GM12878 (cell line): ENCODE data around the gene CA10. TPM values are rescaled to one million over a fixed set of nuclear protein-coding genes. Genes with fewer than 3 reads are reported as not detected.

ENCODE experiments used
- ATAC-seq: fragments of 200-7000 bp; cut with Tn5 transposase; 3 replicates; pipeline ENCODE4 v1.9.1; 2020; ENCODE audit warnings: mild to moderate bottlenecking, moderate library complexity
- BruUV-seq: library from RNA; stranded (reverse); fragments of 400-500 nt; replicated peaks from 2 replicates; lab custom pipeline; 2021; lab: Mats Ljungman, UMichigan
- CTCF ChIA-PET: fragments of 300-600 bp; sonication (Branson Sonifier 250); formaldehyde crosslinking; extraction: SDS; loops from one replicate; lab custom pipeline; 2021; ENCODE audit warnings: inconsistent platforms; lab: Yijun Ruan, JAX
- POLR2A ChIA-PET: fragments of 350-600 bp; formaldehyde crosslinking; extraction: SDS; loops from one replicate; lab custom pipeline; 2021; ENCODE audit warnings: inconsistent platforms; lab: Charles Lee
- RAD21 ChIA-PET: fragments of 300-600 bp; sonication (Branson Sonifier 250); formaldehyde crosslinking; loops from one replicate; lab custom pipeline; 2023; ENCODE audit warnings: antibody characterized with exemption; ENCODE audit not compliant: unreplicated experiment; lab: Charles Lee
- SMC1A ChIA-PET: fragments of 300-600 bp; sonication (Branson Sonifier 250); formaldehyde crosslinking; loops from one replicate; lab custom pipeline; 2023; ENCODE audit not compliant: unreplicated experiment, uncharacterized antibody; lab: Charles Lee
- DNase-seq: peaks from one replicate; pipeline ENCODE4 v3.0.0-alpha.2; 2011; ENCODE audit warnings: low read depth, low spot score
- FAIRE-seq: peaks from 3 replicates; lab custom pipeline; 2011; peaks lifted over from hg19 to GRCh38; lab: Jason Lieb, UNC
- H2AFZ ChIP-seq: 2 replicates; pipeline ENCODE4 v1.6.0; 2011; ENCODE audit warnings: low read depth, low read length, control low read depth; ENCODE audit not compliant: control insufficient read depth
- H3K27ac ChIP-seq: 2 replicates; pipeline ENCODE4 v1.5.1; 2011; ENCODE audit warnings: control low read depth; ENCODE audit not compliant: control insufficient read depth, insufficient read depth
- H3K27me3 ChIP-seq, 2 experiments: replicated peaks in 1 of 2; 2 replicates each; pipeline versions ENCODE4 v1.6.0 to v1.6.1; 2011; ENCODE audit warnings: low read length in 1 of 2; ENCODE audit not compliant: control insufficient read depth in 2 of 2, insufficient read depth in 2 of 2
- H3K36me3 ChIP-seq, 2 experiments: 2 replicates each; pipeline ENCODE4 v1.5.1; 2011; ENCODE audit warnings: low read length in 1 of 2; ENCODE audit not compliant: control insufficient read depth in 2 of 2, insufficient read depth in 2 of 2
- H3K4me1 ChIP-seq: 2 replicates; pipeline ENCODE4 v1.6.1; 2011; ENCODE audit warnings: mild to moderate bottlenecking, low read length, moderate library complexity, mixed read lengths; ENCODE audit not compliant: control insufficient read depth, insufficient read depth
- H3K4me2 ChIP-seq: 2 replicates; pipeline ENCODE4 v1.6.0; 2011; ENCODE audit warnings: control low read depth; ENCODE audit not compliant: control insufficient read depth, insufficient read depth
- H3K4me3 ChIP-seq: fragments of 200-600 bp; sonication (generic); 2 replicates; pipeline ENCODE4 v1.5.1; 2016
- H3K79me2 ChIP-seq: 2 replicates; pipeline ENCODE4 v1.6.0; 2011; ENCODE audit warnings: low read length; ENCODE audit not compliant: control insufficient read depth, insufficient read depth
- H3K9ac ChIP-seq: 2 replicates; pipeline ENCODE4 v1.8.0; 2011; ENCODE audit warnings: low read length, control low read depth, mixed read lengths; ENCODE audit not compliant: control insufficient read depth, insufficient read depth
- H3K9me3 ChIP-seq: replicated peaks from 3 replicates; pipeline ENCODE4 v1.5.1; 2011; ENCODE audit warnings: mild to moderate bottlenecking, low read length; ENCODE audit not compliant: control insufficient read depth, insufficient read depth
- H4K20me1 ChIP-seq: 2 replicates; pipeline ENCODE4 v1.6.0; 2011; ENCODE audit not compliant: control insufficient read depth, insufficient read depth
- CEBPB ChIP-seq, 2 experiments: fragments of 150-350 bp in 1 of 2; IDR thresholded peaks; 2 replicates each; pipeline ENCODE4 v1.6.1; 2012 to 2014; ENCODE audit warnings: low read depth in 2 of 2, low read length in 2 of 2, borderline replicate concordance in 1 of 2, inconsistent platforms in 1 of 2
- RBBP5 ChIP-seq: fragments of 200-600 bp; sonication (generic); conservative IDR thresholded peaks from 2 replicates; pipeline ENCODE4 v1.6.1; 2016
- REST ChIP-seq: IDR thresholded peaks from 2 replicates; pipeline ENCODE4 v1.6.1; 2012; ENCODE audit warnings: mild to moderate bottlenecking, low read depth, low read length
- STAT3 ChIP-seq: IDR thresholded peaks from 2 replicates; pipeline ENCODE4 v1.6.1; 2011; ENCODE audit warnings: low read depth, low read length, improper control_type of control experiment
- ZNF384 ChIP-seq: IDR thresholded peaks from 2 replicates; pipeline ENCODE4 v1.6.1; 2012; ENCODE audit warnings: low read depth, mild to moderate bottlenecking, low read length, improper control_type of control experiment, borderline replicate concordance
- WGBS: methylation state at CpG from one replicate; pipeline ENCODE4 v1.1.6; 2016; ENCODE audit warnings: low lambda C conversion rate; ENCODE audit not compliant: insufficient replicate concordance, insufficient coverage; ENCODE audit errors: missing lambda C conversion rate; 5-methylcytosine and 5-hydroxymethylcytosine counted together
- in situ Hi-C: fragments of 300-500 bp; cut with MboI; formaldehyde crosslinking; loops from 9 replicates; pipeline ENCODE4 v1.14.3; 2018; ENCODE audit warnings: mixed read lengths
- intact Hi-C: fragments of 100-400 bp; cut with micrococcal nuclease; formaldehyde crosslinking; loops from one replicate; pipeline ENCODE4 v1.14.2; 2022; ENCODE audit not compliant: unreplicated experiment
- polyA plus RNA-seq, 11 experiments: library from polyadenylated mRNA; depleted of rRNA in 4 of 11; unstranded in 6 of 11; stranded (reverse) in 5 of 11; fragments of >200 nt; fragmentation: Nextera tagmentation in 4 of 11; fragmentation: Illumina TruSeq in 1 of 11; extraction: Ambion mirVana in 4 of 11; extraction: Trizol in 1 of 11; gene quantifications; 1 replicate in 1 of 11; 2 replicates in 10 of 11; pipeline versions ENCODE4 v1.2.1 to v1.2.3, GENCODE V29; 2011 to 2016; ENCODE audit warnings: inconsistent platforms in 2 of 11, missing spikeins in 2 of 11, low read depth in 1 of 11
- total RNA-seq, 4 experiments: library from RNA; depleted of rRNA in 3 of 4; stranded (reverse); fragments of >200 nt in 3 of 4; fragmentation: Illumina TruSeq in 1 of 4; extraction: Trizol in 1 of 4; gene quantifications; 2 replicates each; pipeline versions ENCODE4 v1.2.1 to v1.2.3, GENCODE V29; 2013 to 2021
- TF ChIP-seq, protein P1 (sequence below): fragments of 150-350 bp; IDR thresholded peaks from 2 replicates; pipeline ENCODE4 v1.6.1; 2016; ENCODE audit warnings: low read depth, low read length
- TF ChIP-seq, protein P2 (sequence below): fragments of 450-650 bp; IDR thresholded peaks from 2 replicates; pipeline ENCODE4 v1.6.1; 2017; ENCODE audit warnings: mild to moderate bottlenecking, moderate library complexity

Gene CA10
- total and polyA plus RNA-seq, 10 of the 15 experiments (the other 5 are each of a cell fraction or from before 2014, with no cell fraction given), result not detected

GRCh38 chr17:52041123-52041617 is 117.3 kb downstream of the CA10 start:
- no peak for ATAC-seq
- no TSS peak for BruUV-seq
- H3K4me2 ChIP-seq, result no peak overlapping the region
- H3K79me2 ChIP-seq, result no peaks in the 10 kb centered on the region
- H3K27ac ChIP-seq, result no peak overlapping the region
- intact Hi-C loops (no loop called here), in situ Hi-C loops (no loop called here)
- no peaks in the 10 kb centered on the region for H4K20me1 ChIP-seq
- RAD21 ChIA-PET, result no interaction called here
- H3K4me3 ChIP-seq, result no peak overlapping the region
- no peaks in the 10 kb centered on the region for H3K9me3 ChIP-seq
- H3K9ac ChIP-seq, result no peak overlapping the region
- H2AFZ ChIP-seq, result no peak overlapping the region
- H3K27me3 ChIP-seq, result no peaks in the 10 kb centered on the region
- POLR2A ChIA-PET, result no interaction called here
- SMC1A ChIA-PET, result no interaction called here
- CTCF ChIA-PET, result no interaction called here
- H3K4me1 ChIP-seq, result no peaks in the 10 kb centered on the region
- no peak for FAIRE-seq
- no peak for TF ChIP-seq CEBPB (IDR thresholded peaks at IDR 0.05; ENCODE audit: borderline replicate concordance in 1 of 2, low read depth in 2 of 2, low read length in 2 of 2)
- TF ChIP-seq REST, result no peak
- TF ChIP-seq, protein P1, sequence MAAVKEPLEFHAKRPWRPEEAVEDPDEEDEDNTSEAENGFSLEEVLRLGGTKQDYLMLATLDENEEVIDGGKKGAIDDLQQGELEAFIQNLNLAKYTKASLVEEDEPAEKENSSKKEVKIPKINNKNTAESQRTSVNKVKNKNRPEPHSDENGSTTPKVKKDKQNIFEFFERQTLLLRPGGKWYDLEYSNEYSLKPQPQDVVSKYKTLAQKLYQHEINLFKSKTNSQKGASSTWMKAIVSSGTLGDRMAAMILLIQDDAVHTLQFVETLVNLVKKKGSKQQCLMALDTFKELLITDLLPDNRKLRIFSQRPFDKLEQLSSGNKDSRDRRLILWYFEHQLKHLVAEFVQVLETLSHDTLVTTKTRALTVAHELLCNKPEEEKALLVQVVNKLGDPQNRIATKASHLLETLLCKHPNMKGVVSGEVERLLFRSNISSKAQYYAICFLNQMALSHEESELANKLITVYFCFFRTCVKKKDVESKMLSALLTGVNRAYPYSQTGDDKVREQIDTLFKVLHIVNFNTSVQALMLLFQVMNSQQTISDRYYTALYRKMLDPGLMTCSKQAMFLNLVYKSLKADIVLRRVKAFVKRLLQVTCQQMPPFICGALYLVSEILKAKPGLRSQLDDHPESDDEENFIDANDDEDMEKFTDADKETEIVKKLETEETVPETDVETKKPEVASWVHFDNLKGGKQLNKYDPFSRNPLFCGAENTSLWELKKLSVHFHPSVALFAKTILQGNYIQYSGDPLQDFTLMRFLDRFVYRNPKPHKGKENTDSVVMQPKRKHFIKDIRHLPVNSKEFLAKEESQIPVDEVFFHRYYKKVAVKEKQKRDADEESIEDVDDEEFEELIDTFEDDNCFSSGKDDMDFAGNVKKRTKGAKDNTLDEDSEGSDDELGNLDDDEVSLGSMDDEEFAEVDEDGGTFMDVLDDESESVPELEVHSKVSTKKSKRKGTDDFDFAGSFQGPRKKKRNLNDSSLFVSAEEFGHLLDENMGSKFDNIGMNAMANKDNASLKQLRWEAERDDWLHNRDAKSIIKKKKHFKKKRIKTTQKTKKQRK, result no peak
- TF ChIP-seq STAT3, result no peak
- TF ChIP-seq, protein P2, sequence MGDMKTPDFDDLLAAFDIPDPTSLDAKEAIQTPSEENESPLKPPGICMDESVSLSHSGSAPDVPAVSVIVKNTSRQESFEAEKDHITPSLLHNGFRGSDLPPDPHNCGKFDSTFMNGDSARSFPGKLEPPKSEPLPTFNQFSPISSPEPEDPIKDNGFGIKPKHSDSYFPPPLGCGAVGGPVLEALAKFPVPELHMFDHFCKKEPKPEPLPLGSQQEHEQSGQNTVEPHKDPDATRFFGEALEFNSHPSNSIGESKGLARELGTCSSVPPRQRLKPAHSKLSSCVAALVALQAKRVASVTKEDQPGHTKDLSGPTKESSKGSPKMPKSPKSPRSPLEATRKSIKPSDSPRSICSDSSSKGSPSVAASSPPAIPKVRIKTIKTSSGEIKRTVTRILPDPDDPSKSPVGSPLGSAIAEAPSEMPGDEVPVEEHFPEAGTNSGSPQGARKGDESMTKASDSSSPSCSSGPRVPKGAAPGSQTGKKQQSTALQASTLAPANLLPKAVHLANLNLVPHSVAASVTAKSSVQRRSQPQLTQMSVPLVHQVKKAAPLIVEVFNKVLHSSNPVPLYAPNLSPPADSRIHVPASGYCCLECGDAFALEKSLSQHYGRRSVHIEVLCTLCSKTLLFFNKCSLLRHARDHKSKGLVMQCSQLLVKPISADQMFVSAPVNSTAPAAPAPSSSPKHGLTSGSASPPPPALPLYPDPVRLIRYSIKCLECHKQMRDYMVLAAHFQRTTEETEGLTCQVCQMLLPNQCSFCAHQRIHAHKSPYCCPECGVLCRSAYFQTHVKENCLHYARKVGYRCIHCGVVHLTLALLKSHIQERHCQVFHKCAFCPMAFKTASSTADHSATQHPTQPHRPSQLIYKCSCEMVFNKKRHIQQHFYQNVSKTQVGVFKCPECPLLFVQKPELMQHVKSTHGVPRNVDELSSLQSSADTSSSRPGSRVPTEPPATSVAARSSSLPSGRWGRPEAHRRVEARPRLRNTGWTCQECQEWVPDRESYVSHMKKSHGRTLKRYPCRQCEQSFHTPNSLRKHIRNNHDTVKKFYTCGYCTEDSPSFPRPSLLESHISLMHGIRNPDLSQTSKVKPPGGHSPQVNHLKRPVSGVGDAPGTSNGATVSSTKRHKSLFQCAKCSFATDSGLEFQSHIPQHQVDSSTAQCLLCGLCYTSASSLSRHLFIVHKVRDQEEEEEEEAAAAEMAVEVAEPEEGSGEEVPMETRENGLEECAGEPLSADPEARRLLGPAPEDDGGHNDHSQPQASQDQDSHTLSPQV, result no peak
- TF ChIP-seq ZNF384, result no peak
- no peak for TF ChIP-seq RBBP5
- WGBS, result 0% methylated on average over 1 of the region's 1 CpG
- no peak for DNase-seq
- no peaks in the 10 kb centered on the region for H3K36me3 ChIP-seq
